H1 (cell line): Measurements from ENCODE around the gene VNN1. TPM values are rescaled to one million over a fixed set of nuclear protein-coding genes. Genes with fewer than 3 reads are reported as not detected.

Experiments
- CTCF ChIA-PET: fragments of 300-600 bp; sonication (Branson Sonifier 250); formaldehyde crosslinking; loops from one replicate; lab custom pipeline; 2021; ENCODE audit not compliant: partially characterized antibody; lab: Charles Lee
- POLR2A ChIA-PET: fragments of 300-600 bp; sonication (Branson Sonifier 250); formaldehyde crosslinking; loops from one replicate; lab custom pipeline; 2021; ENCODE audit warnings: inconsistent platforms; ENCODE audit not compliant: partially characterized antibody; lab: Charles Lee
- DNase-seq, 2 experiments: peaks; one replicate each; pipeline versions ENCODE4 v3.0.0 to v3.0.0-alpha.2; 2010 to 2022; ENCODE audit warnings: low spot score in 2 of 2, low read depth in 1 of 2, mixed read lengths in 1 of 2
- FAIRE-seq: peaks from 2 replicates; lab custom pipeline; 2011; peaks lifted over from hg19 to GRCh38; lab: Jason Lieb, UNC
- H2AFZ ChIP-seq: 2 replicates; pipeline ENCODE4 v1.8.1; 2012; ENCODE audit warnings: low read length, inconsistent platforms
- H2AK5ac ChIP-seq: 2 replicates; pipeline ENCODE4 v1.6.1; 2013; ENCODE audit warnings: low read depth, low read length
- H2BK120ac ChIP-seq: replicated peaks from 2 replicates; pipeline ENCODE3; 2013; ENCODE audit warnings: low read depth, low read length, inconsistent platforms
- H2BK12ac ChIP-seq: 2 replicates; pipeline ENCODE4 v1.6.1; 2013; ENCODE audit warnings: low read depth, low read length
- H2BK15ac ChIP-seq: 2 replicates; pipeline ENCODE4 v1.6.1; 2013; ENCODE audit warnings: low read length
- H2BK20ac ChIP-seq: 2 replicates; pipeline ENCODE4 v1.6.1; 2013; ENCODE audit warnings: low read length
- H2BK5ac ChIP-seq: 2 replicates; pipeline ENCODE4 v1.6.1; 2013; ENCODE audit warnings: low read depth, low read length
- H3K14ac ChIP-seq: 2 replicates; pipeline ENCODE4 v1.6.1; 2013; ENCODE audit warnings: inconsistent platforms; ENCODE audit not compliant: insufficient read length
- H3K18ac ChIP-seq: 2 replicates; pipeline ENCODE4 v1.6.1; 2013; ENCODE audit warnings: low read length; ENCODE audit errors: extremely low read depth
- H3K23ac ChIP-seq: 2 replicates; pipeline ENCODE4 v1.6.1; 2013; ENCODE audit warnings: inconsistent platforms; ENCODE audit not compliant: insufficient read length
- H3K23me2 ChIP-seq: 2 replicates; pipeline ENCODE4 v1.6.1; 2013; ENCODE audit warnings: low read depth, low read length
- H3K27ac ChIP-seq: 2 replicates; pipeline ENCODE4 v1.6.1; 2011; ENCODE audit warnings: low read depth, low read length, inconsistent platforms
- H3K27me3 ChIP-seq, 4 experiments: replicated peaks in 1 of 4; 1 replicate in 1 of 4; 2 replicates in 3 of 4; pipeline versions ENCODE4 v1.6.1 to v1.8.1; 2011 to 2013; ENCODE audit warnings: low read length in 3 of 4, mild to moderate bottlenecking in 3 of 4, inconsistent platforms in 2 of 4, mixed read lengths in 2 of 4, moderate library complexity in 1 of 4; ENCODE audit not compliant: control insufficient read depth in 3 of 4, insufficient read depth in 3 of 4; ENCODE audit errors: extremely low read depth in 1 of 4
- H3K36me3 ChIP-seq, 4 experiments: 2 replicates each; pipeline versions ENCODE4 v1.6.1 to v1.8.1; 2011 to 2013; ENCODE audit warnings: mild to moderate bottlenecking in 4 of 4, low read length in 3 of 4, moderate library complexity in 2 of 4, control low read depth in 1 of 4, inconsistent platforms in 1 of 4; ENCODE audit not compliant: insufficient read depth in 4 of 4, control insufficient read depth in 2 of 4
- H3K4ac ChIP-seq: replicated peaks from 2 replicates; pipeline ENCODE3; 2013; ENCODE audit warnings: low read length, low read depth, mixed read lengths, inconsistent platforms; ENCODE audit not compliant: insufficient read length
- H3K4me1 ChIP-seq, 4 experiments: replicated peaks in 1 of 4; 1 replicate in 1 of 4; 2 replicates in 3 of 4; pipeline versions ENCODE4 v1.6.1 to v1.8.1; 2011 to 2013; ENCODE audit warnings: low read length in 3 of 4, inconsistent platforms in 2 of 4, mixed read lengths in 1 of 4; ENCODE audit not compliant: insufficient read depth in 4 of 4, control insufficient read depth in 3 of 4
- H3K4me2 ChIP-seq, 2 experiments: 2 replicates each; pipeline versions ENCODE4 v1.6.1 to v1.8.1; 2011 to 2013; ENCODE audit warnings: low read depth in 2 of 2, low read length in 2 of 2, control low read depth in 1 of 2, inconsistent platforms in 1 of 2, mild to moderate bottlenecking in 1 of 2; ENCODE audit not compliant: insufficient read depth in 1 of 2
- H3K4me3 ChIP-seq, 4 experiments: fragments of 200-600, 300-600 bp in 1 of 4; sonication (generic), shearing (Covaris generic), sonication (Bioruptor Twin) in 1 of 4; 2 replicates each; pipeline versions ENCODE4 v1.5.1 to v1.8.1; 2011 to 2016; ENCODE audit warnings: low read length in 4 of 4, low read depth in 3 of 4, control low read depth in 2 of 4, inconsistent platforms in 2 of 4, mild to moderate bottlenecking in 2 of 4, mixed read lengths in 1 of 4, moderate library complexity in 1 of 4; ENCODE audit not compliant: insufficient read depth in 2 of 4; ENCODE audit errors: extremely low read depth in 1 of 4
- H3K56ac ChIP-seq: replicated peaks from 2 replicates; pipeline ENCODE3; 2013; ENCODE audit warnings: low read depth, mild to moderate bottlenecking, mixed read lengths, low read length, inconsistent platforms; ENCODE audit not compliant: insufficient read length
- H3K79me1 ChIP-seq: 2 replicates; pipeline ENCODE4 v1.6.1; 2013; ENCODE audit warnings: low read depth, low read length, control low read depth
- H3K79me2 ChIP-seq, 2 experiments: 2 replicates each; pipeline versions ENCODE4 v1.6.1 to v1.8.1; 2012 to 2013; ENCODE audit warnings: low read length in 2 of 2, mild to moderate bottlenecking in 2 of 2, inconsistent platforms in 1 of 2; ENCODE audit not compliant: insufficient read depth in 2 of 2, control insufficient read depth in 1 of 2
- H3K9ac ChIP-seq, 4 experiments: replicated peaks in 1 of 4; 1 replicate in 1 of 4; 2 replicates in 3 of 4; pipeline versions ENCODE4 v1.6.1 to v1.8.1; 2011 to 2013; ENCODE audit warnings: low read depth in 3 of 4, low read length in 3 of 4, control low read depth in 2 of 4, mild to moderate bottlenecking in 2 of 4, moderate library complexity in 2 of 4, inconsistent platforms in 1 of 4; ENCODE audit errors: extremely low read depth in 1 of 4
- H3K9me3 ChIP-seq, 2 experiments: 2 replicates each; pipeline versions ENCODE4 v1.6.1 to v1.8.1; 2012 to 2013; ENCODE audit warnings: mild to moderate bottlenecking in 2 of 2, moderate library complexity in 2 of 2, control low read depth in 1 of 2, inconsistent platforms in 1 of 2, low read depth in 1 of 2, low read length in 1 of 2, mixed read lengths in 1 of 2; ENCODE audit not compliant: insufficient read depth in 2 of 2
- H4K20me1 ChIP-seq, 2 experiments: replicated peaks in 1 of 2; 2 replicates each; pipeline versions ENCODE3 to v1.8.1; 2011 to 2013; ENCODE audit warnings: inconsistent platforms in 2 of 2, low read length in 2 of 2, mild to moderate bottlenecking in 1 of 2; ENCODE audit not compliant: insufficient read depth in 2 of 2, control insufficient read depth in 1 of 2
- H4K5ac ChIP-seq: 2 replicates; pipeline ENCODE4 v1.6.1; 2013; ENCODE audit warnings: low read length, low read depth, mixed read lengths, inconsistent platforms; ENCODE audit not compliant: insufficient read length
- H4K8ac ChIP-seq: 2 replicates; pipeline ENCODE4 v1.8.0; 2013; ENCODE audit warnings: mild to moderate bottlenecking, moderate library complexity, low read length, inconsistent platforms; ENCODE audit not compliant: insufficient read depth; ENCODE audit errors: extremely low read depth
- H4K91ac ChIP-seq: replicated peaks from 2 replicates; pipeline ENCODE3; 2013; ENCODE audit warnings: low read length, mixed read lengths, inconsistent platforms; ENCODE audit not compliant: insufficient read length
- CEBPB ChIP-seq: IDR thresholded peaks from 2 replicates; pipeline ENCODE4 v1.6.1; 2012; ENCODE audit warnings: low read depth, low read length
- FOSL1 ChIP-seq: IDR thresholded peaks from 2 replicates; pipeline ENCODE4 v1.6.1; 2011; ENCODE audit warnings: mild to moderate bottlenecking, low read depth, low read length, moderate library complexity; ENCODE audit not compliant: insufficient read depth
- PHF8 ChIP-seq: fragments of 200-600 bp; sonication (generic); conservative IDR thresholded peaks from 2 replicates; pipeline ENCODE4 v1.7.1; 2012; ENCODE audit warnings: low read depth, mild to moderate bottlenecking, inconsistent platforms, low read length, moderate library complexity
- POLR2A ChIP-seq, 2 experiments: IDR thresholded peaks; 1 replicate in 1 of 2; 2 replicates in 1 of 2; pipeline ENCODE4 v1.6.1; 2011; ENCODE audit warnings: low read depth in 2 of 2, low read length in 2 of 2, mild to moderate bottlenecking in 2 of 2; ENCODE audit errors: control extremely low read depth in 1 of 2
- RAD21 ChIP-seq, 2 experiments: IDR thresholded peaks in 1 of 2; conservative IDR thresholded peaks in 1 of 2; 2 replicates each; pipeline ENCODE4 v1.6.1; 2011; ENCODE audit warnings: low read depth in 2 of 2, low read length in 2 of 2, improper control_type of control experiment in 1 of 2, inconsistent platforms in 1 of 2, mild to moderate bottlenecking in 1 of 2, moderate library complexity in 1 of 2
- RBBP5 ChIP-seq: IDR thresholded peaks from 2 replicates; pipeline ENCODE4 v1.7.1; 2012; ENCODE audit warnings: low read depth, mild to moderate bottlenecking, inconsistent platforms, low read length, moderate library complexity, borderline replicate concordance
- SIN3A ChIP-seq, 2 experiments: IDR thresholded peaks in 1 of 2; conservative IDR thresholded peaks in 1 of 2; 2 replicates each; pipeline ENCODE4 v1.6.1; 2011 to 2012; ENCODE audit warnings: low read length in 2 of 2, improper control_type of control experiment in 1 of 2, low read depth in 1 of 2, mild to moderate bottlenecking in 1 of 2
- SP1 ChIP-seq: IDR thresholded peaks from 2 replicates; pipeline ENCODE4 v1.6.1; 2011; ENCODE audit warnings: low read depth, low read length
- SP2 ChIP-seq: IDR thresholded peaks from 2 replicates; pipeline ENCODE4 v1.6.1; 2012; ENCODE audit warnings: mild to moderate bottlenecking, low read length, inconsistent platforms
- SP4 ChIP-seq: IDR thresholded peaks from 2 replicates; pipeline ENCODE4 v1.6.1; 2012; ENCODE audit warnings: low read length, inconsistent platforms
- SRF ChIP-seq: IDR thresholded peaks from 2 replicates; pipeline ENCODE4 v1.6.1; 2011; ENCODE audit warnings: mild to moderate bottlenecking, low read depth, low read length, moderate library complexity
- TCF12 ChIP-seq: IDR thresholded peaks from 2 replicates; pipeline ENCODE4 v1.6.1; 2011; ENCODE audit warnings: low read depth, mild to moderate bottlenecking, low read length
- TEAD4 ChIP-seq: IDR thresholded peaks from 2 replicates; pipeline ENCODE4 v1.6.1; 2012; ENCODE audit warnings: low read depth, low read length, inconsistent platforms, mixed read lengths
- YY1 ChIP-seq: IDR thresholded peaks from 2 replicates; pipeline ENCODE4 v1.6.1; 2011; ENCODE audit warnings: low read depth, mild to moderate bottlenecking, low read length
- WGBS, 2 experiments: shearing (Covaris generic) in 1 of 2; methylation state at CpG; one replicate each; pipeline versions ENCODE4 v1.1.6 to v1.1.7; 2013 to 2015; ENCODE audit warnings: low lambda C conversion rate in 2 of 2, mixed read lengths in 2 of 2, inconsistent platforms in 1 of 2, low coverage in 1 of 2, missing lambda C conversion rate in 1 of 2; ENCODE audit not compliant: insufficient replicate concordance in 2 of 2, insufficient coverage in 1 of 2, insufficient read length in 1 of 2; ENCODE audit errors: extremely low coverage in 1 of 2, missing lambda C conversion rate in 1 of 2; 5-methylcytosine and 5-hydroxymethylcytosine counted together
- polyA plus RNA-seq, 7 experiments: library from polyadenylated mRNA; depleted of rRNA in 3 of 7; stranded (reverse) in 5 of 7; unstranded in 2 of 7; fragments of >200 nt in 5 of 7; fragments of 200-250 nt in 2 of 7; gene quantifications; 1 replicate in 5 of 7; 2 replicates in 1 of 7; 4 replicates in 1 of 7; pipeline versions ENCODE4 v1.2.1 to v1.2.3, GENCODE V29; 2011 to 2013; ENCODE audit warnings: missing spikeins in 2 of 7, mixed read lengths in 2 of 7
- total RNA-seq: library from RNA; stranded (reverse); fragmentation: NEBNext Ultra II Directional; extraction: Animal tissue kit (Norgen Biotek cat#: 25700); gene quantifications from 2 replicates; pipeline ENCODE4 v1.2.1, GENCODE V29; 2021
- TF ChIP-seq, protein P1 (sequence below): IDR thresholded peaks from 2 replicates; pipeline ENCODE4 v1.6.1; 2011; ENCODE audit warnings: low read length, improper control_type of control experiment

Gene VNN1
- total and polyA plus RNA-seq, 2 of the 8 experiments (the other 6 are each of a cell fraction or from before 2014, with no cell fraction given) = not detected

- H3K14ac ChIP-seq = no peak overlapping the region
- H3K9me3 ChIP-seq = no peaks in the 10 kb centered on the region
- H4K5ac ChIP-seq = no peak overlapping the region
- H2BK15ac ChIP-seq = no peak overlapping the region
- no peaks in the 10 kb centered on the region for H3K23me2 ChIP-seq
- no peak overlapping the region for H3K9ac ChIP-seq
- H3K18ac ChIP-seq = no peak overlapping the region
- H4K91ac ChIP-seq = no peak overlapping the region
- POLR2A ChIA-PET = no interaction called here
- H3K23ac ChIP-seq = no peak overlapping the region
- H3K4ac ChIP-seq = no peak overlapping the region
- H3K4me1 ChIP-seq = no peaks in the 10 kb centered on the region
- FAIRE-seq (no peak), DNase-seq (no peak)
- no peak overlapping the region for H2BK12ac ChIP-seq
- no peaks in the 10 kb centered on the region for H3K36me3 ChIP-seq
- H2AFZ ChIP-seq = no peak overlapping the region
- no peak overlapping the region for H4K8ac ChIP-seq
- H4K20me1 ChIP-seq = no peaks in the 10 kb centered on the region
- H2BK20ac ChIP-seq = no peak overlapping the region
- H3K4me3 ChIP-seq = no peak overlapping the region
- H3K79me1 ChIP-seq = no peaks in the 10 kb centered on the region
- CTCF ChIA-PET = interaction anchor here (1.2 to 7.0 kb wide), 8 partner anchors 10 to 414 kb away, joined by 5 to 38 read pairs (median 11); no protein-coding TSS in a partner anchor
- no peak overlapping the region for H3K27ac ChIP-seq
- no peak overlapping the region for H2AK5ac ChIP-seq
- H3K56ac ChIP-seq = no peak overlapping the region
- H2BK5ac ChIP-seq = no peak overlapping the region
- H3K79me2 ChIP-seq = no peaks in the 10 kb centered on the region
- WGBS, 2 experiments = 86% methylated on average over 3 of the region's 3 CpGs; no CpG with 5 or more reads in 1 of the 2 experiments
- H3K4me2 ChIP-seq = no peak overlapping the region
- H3K27me3 ChIP-seq = no peaks in the 10 kb centered on the region
- no peak overlapping the region for H2BK120ac ChIP-seq
- TF ChIP-seq CEBPB (no peak), PHF8 (no peak), SIN3A (conservative IDR thresholded peaks at IDR 0.05 in 1 of 2, IDR thresholded peaks at IDR 0.05 in 1 of 2; ENCODE audit: low read depth in 1 of 2, low read length in 2 of 2) (no peak), SP1 (no peak), POLR2A (IDR thresholded peaks at IDR 0.05; ENCODE audit: control extremely low read depth in 1 of 2, low read depth in 2 of 2, low read length in 2 of 2) (no peak), SP4 (no peak), TCF12 (no peak), RBBP5 (no peak), YY1 (no peak), SRF (no peak), SP2 (no peak), TEAD4 (no peak), RAD21 (IDR thresholded peaks at IDR 0.05 in 1 of 2, conservative IDR thresholded peaks at IDR 0.05 in 1 of 2; ENCODE audit: low read depth in 2 of 2, low read length in 2 of 2) (no peak), FOSL1 (no peak)
- TF ChIP-seq, protein P1, sequence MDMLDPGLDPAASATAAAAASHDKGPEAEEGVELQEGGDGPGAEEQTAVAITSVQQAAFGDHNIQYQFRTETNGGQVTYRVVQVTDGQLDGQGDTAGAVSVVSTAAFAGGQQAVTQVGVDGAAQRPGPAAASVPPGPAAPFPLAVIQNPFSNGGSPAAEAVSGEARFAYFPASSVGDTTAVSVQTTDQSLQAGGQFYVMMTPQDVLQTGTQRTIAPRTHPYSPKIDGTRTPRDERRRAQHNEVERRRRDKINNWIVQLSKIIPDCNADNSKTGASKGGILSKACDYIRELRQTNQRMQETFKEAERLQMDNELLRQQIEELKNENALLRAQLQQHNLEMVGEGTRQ = no peak
Measured at GRCh38 chr6:132714160-132714559, 305 bp upstream of the VNN1 start.
